Karpas-422 (cell line): Measurements from ENCODE around the gene IL1RAPL2. TPM values are rescaled to one million over a fixed set of nuclear protein-coding genes. Genes with fewer than 3 reads are reported as not detected.

Experiments
- DNase-seq: peaks from one replicate; pipeline ENCODE4 v3.0.0-alpha.2; 2015
- H2AFZ ChIP-seq: fragments of 200-600 bp; sonication (generic); 2 replicates; pipeline ENCODE4 v1.6.1; 2014; ENCODE audit warnings: antibody characterized with exemption, low read length, mixed read lengths
- H3K27ac ChIP-seq: fragments of 200-600 bp; sonication (generic); 2 replicates; pipeline ENCODE4 v1.5.1; 2014; ENCODE audit warnings: mild to moderate bottlenecking, low read length, moderate library complexity
- H3K27me3 ChIP-seq: fragments of 200-600 bp; sonication (generic); 2 replicates; pipeline ENCODE4 v1.6.1; 2014; ENCODE audit warnings: low read length, mixed read lengths
- H3K36me3 ChIP-seq: fragments of 200-600 bp; sonication (generic); 2 replicates; pipeline ENCODE4 v1.6.1; 2014; ENCODE audit warnings: low read length, mixed read lengths; ENCODE audit not compliant: insufficient read depth
- H3K4me1 ChIP-seq: fragments of 200-600 bp; sonication (generic); 2 replicates; pipeline ENCODE4 v1.6.1; 2014; ENCODE audit warnings: mild to moderate bottlenecking, low read length, mixed read lengths
- H3K4me2 ChIP-seq: fragments of 200-600 bp; sonication (generic); 2 replicates; pipeline ENCODE4 v1.6.1; 2014; ENCODE audit warnings: low read length, low read depth, mild to moderate bottlenecking; ENCODE audit not compliant: poor library complexity, severe bottlenecking
- H3K4me3 ChIP-seq: fragments of 200-600 bp; sonication (generic); 2 replicates; pipeline ENCODE4 v1.5.1; 2014; ENCODE audit warnings: mild to moderate bottlenecking, antibody characterized with exemption, low read length, mixed read lengths
- H3K79me2 ChIP-seq: fragments of 200-600 bp; sonication (generic); 2 replicates; pipeline ENCODE4 v1.6.1; 2014; ENCODE audit warnings: mild to moderate bottlenecking, low read length, mixed read lengths
- H3K9ac ChIP-seq: fragments of 200-600 bp; sonication (generic); 2 replicates; pipeline ENCODE4 v1.6.0; 2014; ENCODE audit warnings: low read length
- H3K9me2 ChIP-seq: fragments of 200-600 bp; sonication (generic), shearing (Covaris generic); replicated peaks from 2 replicates; pipeline ENCODE4 v1.6.0; 2014; ENCODE audit warnings: mild to moderate bottlenecking, low read length, moderate library complexity; ENCODE audit not compliant: insufficient read depth
- H3K9me3 ChIP-seq: fragments of 300-700, 200-600 bp; sonication (generic); 2 replicates; pipeline ENCODE4 v1.6.1; 2014; ENCODE audit warnings: low read length, mixed read lengths
- H4K20me1 ChIP-seq: fragments of 200-600 bp; sonication (generic); 2 replicates; pipeline ENCODE4 v1.6.1; 2014; ENCODE audit warnings: mild to moderate bottlenecking, antibody characterized with exemption, low read length, low read depth; ENCODE audit not compliant: insufficient read depth
- total RNA-seq: library from RNA; depleted of rRNA; stranded (reverse); fragments of >200 nt; shearing (Covaris generic); gene quantifications from 2 replicates; pipeline ENCODE4 v1.2.3, GENCODE V29; 2014; ENCODE audit warnings: low replicate concordance

IL1RAPL2 gene
- total RNA-seq, 1 experiment from 2014 or later, result not detected

DNA sequence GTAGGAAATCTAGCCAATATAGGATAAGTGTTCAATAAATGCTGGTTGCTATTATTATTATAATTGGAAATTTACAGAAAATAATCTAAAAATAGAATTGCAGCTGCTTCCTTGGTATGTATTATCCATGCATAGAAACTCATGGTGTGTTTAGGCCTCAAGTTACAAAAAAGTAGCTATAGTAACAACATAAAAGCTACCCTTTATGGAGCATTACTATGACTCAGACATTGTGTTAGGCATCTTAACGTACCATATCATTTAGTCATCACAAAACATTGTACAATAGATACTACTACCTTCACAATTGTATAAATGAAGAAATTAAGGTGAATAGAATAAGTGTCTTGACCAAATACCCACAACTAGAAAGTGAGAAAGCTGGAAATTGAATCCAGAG is 1129.5 kb downstream of the IL1RAPL2 start:
- Histone ChIP-seq H3K9me2 (no peaks in the 10 kb centered on the region), H3K9ac (no peak overlapping the region), H3K4me1 (no peaks in the 10 kb centered on the region), H3K79me2 (no peaks in the 10 kb centered on the region), H3K27ac (no peak overlapping the region), H3K9me3 (peaks cover 5% of the 10 kb centered on the region; the same call in 1 of the 2 replicates), H3K36me3 (no peaks in the 10 kb centered on the region), H3K4me2 (no peak overlapping the region), H4K20me1 (no peaks in the 10 kb centered on the region), H3K27me3 (no peaks in the 10 kb centered on the region), H2AFZ (no peak overlapping the region), H3K4me3 (no peak overlapping the region)
- no peak for DNase-seq

DNA sequence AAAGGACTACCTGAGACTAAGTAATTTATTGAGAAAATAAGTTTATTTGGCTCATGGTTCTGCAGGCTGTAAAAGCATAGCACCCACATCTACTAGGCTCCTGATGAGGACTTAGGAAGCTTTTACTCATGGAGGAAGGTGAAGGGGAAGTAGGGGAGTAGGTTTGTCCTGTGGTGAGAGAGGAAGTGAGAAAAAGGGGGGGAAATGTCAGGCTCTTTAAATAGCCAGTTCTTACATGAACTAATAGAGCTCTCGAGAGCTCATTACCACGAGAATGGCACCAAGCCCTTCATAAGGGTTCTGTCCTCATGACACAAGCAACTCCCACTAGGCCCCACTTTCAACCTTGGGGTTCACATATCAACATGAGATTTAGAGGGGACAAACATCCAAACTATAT is 1130.9 kb downstream of the IL1RAPL2 start:
- H3K9me2 ChIP-seq, result no peaks in the 10 kb centered on the region
- no peak for DNase-seq
- H4K20me1 ChIP-seq, result no peaks in the 10 kb centered on the region
- no peak overlapping the region for H3K4me2 ChIP-seq
- H3K79me2 ChIP-seq, result no peaks in the 10 kb centered on the region
- H3K36me3 ChIP-seq, result no peaks in the 10 kb centered on the region
- H3K4me3 ChIP-seq, result no peak overlapping the region
- H3K27ac ChIP-seq, result no peak overlapping the region
- H2AFZ ChIP-seq, result no peak overlapping the region
- peaks cover 5% of the 10 kb centered on the region; the same call in 1 of the 2 replicates for H3K9me3 ChIP-seq
- no peaks in the 10 kb centered on the region for H3K4me1 ChIP-seq
- no peak overlapping the region for H3K9ac ChIP-seq
- no peaks in the 10 kb centered on the region for H3K27me3 ChIP-seq

DNA sequence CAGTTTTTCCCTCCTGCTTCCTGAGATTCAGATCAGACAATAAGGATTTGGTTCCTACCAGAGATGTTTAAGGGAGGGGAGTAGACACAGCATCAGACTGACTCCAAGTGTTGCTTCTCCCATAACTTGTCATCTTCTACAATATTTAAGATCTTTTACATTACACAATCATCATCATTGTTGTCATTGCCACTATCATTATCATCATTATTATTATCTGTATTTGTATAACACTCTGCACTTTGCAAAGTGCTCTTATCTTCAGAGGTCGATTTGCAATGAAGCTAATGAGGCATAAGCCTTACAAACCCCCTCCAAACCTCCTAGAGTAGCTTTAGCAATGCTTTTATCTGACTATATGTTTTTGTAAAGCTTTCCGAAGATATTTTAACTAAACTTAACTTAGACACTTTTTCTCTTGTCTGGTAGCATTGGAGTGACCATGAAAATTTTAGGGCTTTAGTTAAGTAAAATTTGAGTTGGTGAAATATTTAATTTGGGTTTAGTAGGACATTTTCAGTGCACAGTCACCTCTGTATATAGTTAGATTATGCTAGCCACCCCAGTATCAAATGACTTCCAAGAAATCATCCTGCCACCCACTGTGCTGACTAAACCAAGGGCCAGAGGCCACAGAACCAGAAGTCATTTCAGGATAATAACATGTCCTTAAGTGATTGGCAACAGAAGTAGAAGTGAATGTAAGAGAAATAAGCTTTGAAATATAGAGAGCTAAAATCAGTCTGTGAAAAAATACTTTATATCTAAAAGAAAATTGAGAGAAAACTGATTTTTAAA is 1132.2 kb downstream of the IL1RAPL2 start:
- no peaks in the 10 kb centered on the region for H3K36me3 ChIP-seq
- H3K9ac ChIP-seq, result no peak overlapping the region
- no peaks in the 10 kb centered on the region for H3K9me2 ChIP-seq
- no peaks in the 10 kb centered on the region for H3K4me1 ChIP-seq
- H3K27ac ChIP-seq, result no peak overlapping the region
- DNase-seq, result no peak
- H3K4me2 ChIP-seq, result no peak overlapping the region
- H3K9me3 ChIP-seq, result no peaks in the 10 kb centered on the region
- H2AFZ ChIP-seq, result no peak overlapping the region
- no peaks in the 10 kb centered on the region for H4K20me1 ChIP-seq
- H3K4me3 ChIP-seq, result no peak overlapping the region
- H3K27me3 ChIP-seq, result no peaks in the 10 kb centered on the region
- H3K79me2 ChIP-seq, result no peaks in the 10 kb centered on the region

DNA sequence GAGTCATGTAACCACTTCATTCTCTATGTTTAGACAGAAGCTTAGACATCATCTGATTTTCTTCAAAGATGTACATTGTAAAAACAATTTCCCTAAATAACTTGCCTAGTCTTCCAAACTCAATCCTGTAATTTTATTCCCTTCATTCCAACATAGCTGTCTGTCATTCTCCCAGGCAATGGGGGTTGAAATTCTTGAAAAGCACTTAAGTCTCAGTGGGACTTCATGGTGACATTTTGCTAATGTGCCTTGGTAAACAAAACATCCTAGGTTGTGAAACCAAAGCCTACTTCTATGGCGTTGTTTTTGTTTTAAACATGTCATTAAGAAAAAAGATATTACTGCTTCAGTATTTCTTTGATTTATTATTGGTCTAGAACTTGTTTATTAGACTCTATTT is 1134.3 kb downstream of the IL1RAPL2 start:
- H3K4me2 ChIP-seq, result no peak overlapping the region
- H3K9me3 ChIP-seq, result no peaks in the 10 kb centered on the region
- H3K79me2 ChIP-seq, result no peaks in the 10 kb centered on the region
- H4K20me1 ChIP-seq, result no peaks in the 10 kb centered on the region
- no peak overlapping the region for H2AFZ ChIP-seq
- H3K27me3 ChIP-seq, result no peaks in the 10 kb centered on the region
- H3K9me2 ChIP-seq, result no peaks in the 10 kb centered on the region
- DNase-seq, result no peak
- no peak overlapping the region for H3K9ac ChIP-seq
- no peaks in the 10 kb centered on the region for H3K4me1 ChIP-seq
- no peaks in the 10 kb centered on the region for H3K36me3 ChIP-seq
- no peak overlapping the region for H3K4me3 ChIP-seq
- H3K27ac ChIP-seq, result no peak overlapping the region

DNA sequence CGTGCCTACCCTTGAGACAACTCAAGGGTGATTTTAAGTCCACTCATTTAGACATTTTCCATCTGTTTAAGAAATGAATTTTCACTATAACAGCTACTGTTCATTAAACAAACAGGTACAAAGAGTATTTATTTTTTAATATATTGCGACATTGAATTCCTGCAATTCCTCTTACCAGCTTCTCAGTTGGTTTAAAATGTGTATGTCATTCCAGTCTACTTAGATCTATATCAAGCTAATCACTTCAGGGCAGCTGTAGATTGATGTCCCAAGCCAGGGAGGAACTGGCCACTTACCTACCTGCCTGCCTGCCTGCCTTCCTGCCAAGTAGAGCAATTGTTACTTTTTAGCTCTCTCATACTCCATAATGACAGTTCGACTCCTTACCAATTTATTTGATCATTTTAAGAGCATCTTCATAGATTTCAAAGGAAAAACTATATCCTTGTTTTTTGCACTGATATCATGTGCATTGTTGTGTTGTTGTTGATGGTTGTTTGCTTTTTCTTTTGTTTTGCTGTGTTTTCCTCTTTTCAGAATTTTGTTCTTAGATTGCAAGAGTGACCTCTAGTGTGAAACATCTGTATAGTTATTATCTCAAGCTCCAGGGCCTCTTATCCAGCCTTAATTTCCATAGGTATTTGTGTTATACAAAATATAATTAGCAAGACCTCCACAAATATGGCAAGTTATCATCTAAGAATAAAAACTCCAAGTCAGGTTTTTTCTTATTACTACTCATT is 1135.5 kb downstream of the IL1RAPL2 start:
- no peaks in the 10 kb centered on the region for H3K79me2 ChIP-seq

DNA sequence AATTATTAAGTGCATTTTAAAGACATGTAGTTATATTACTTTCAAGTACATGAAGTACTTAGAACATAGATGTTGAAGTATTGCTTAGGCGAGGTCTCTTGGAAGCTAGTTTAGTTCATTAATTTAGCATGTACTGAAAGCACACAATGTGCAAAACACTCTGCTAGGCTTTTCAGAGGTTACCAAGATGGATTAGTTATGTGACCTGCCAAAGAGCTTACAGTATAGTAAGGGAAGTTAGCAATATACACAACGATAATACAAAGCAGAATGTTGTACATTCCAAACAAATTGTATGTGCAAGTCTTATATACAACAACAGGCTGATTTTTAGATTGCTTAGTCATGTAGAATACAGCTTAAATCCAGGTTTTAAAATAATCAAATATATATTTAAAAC is 1137.9 kb downstream of the IL1RAPL2 start:
- DNase-seq, result no peak
- H3K4me3 ChIP-seq, result no peak overlapping the region
- H3K27me3 ChIP-seq, result no peaks in the 10 kb centered on the region
- no peaks in the 10 kb centered on the region for H3K4me1 ChIP-seq
- no peaks in the 10 kb centered on the region for H4K20me1 ChIP-seq
- no peaks in the 10 kb centered on the region for H3K36me3 ChIP-seq
- no peak overlapping the region for H3K9ac ChIP-seq
- no peaks in the 10 kb centered on the region for H3K9me3 ChIP-seq
- no peaks in the 10 kb centered on the region for H3K9me2 ChIP-seq
- no peak overlapping the region for H3K4me2 ChIP-seq
- no peaks in the 10 kb centered on the region for H3K79me2 ChIP-seq
- H3K27ac ChIP-seq, result no peak overlapping the region
- H2AFZ ChIP-seq, result no peak overlapping the region

More for the DNA sequence above, 1135.5 kb downstream of the IL1RAPL2 start:
- H3K36me3 ChIP-seq, result no peaks in the 10 kb centered on the region
- H3K9ac ChIP-seq, result no peak overlapping the region
- H3K9me3 ChIP-seq, result no peaks in the 10 kb centered on the region
- no peak overlapping the region for H3K4me3 ChIP-seq
- no peaks in the 10 kb centered on the region for H3K9me2 ChIP-seq
- H2AFZ ChIP-seq, result no peak overlapping the region
- no peak overlapping the region for H3K4me2 ChIP-seq
- H3K27me3 ChIP-seq, result no peaks in the 10 kb centered on the region
- no peak for DNase-seq
- no peaks in the 10 kb centered on the region for H3K4me1 ChIP-seq
- no peaks in the 10 kb centered on the region for H4K20me1 ChIP-seq
- H3K27ac ChIP-seq, result no peak overlapping the region

DNA sequence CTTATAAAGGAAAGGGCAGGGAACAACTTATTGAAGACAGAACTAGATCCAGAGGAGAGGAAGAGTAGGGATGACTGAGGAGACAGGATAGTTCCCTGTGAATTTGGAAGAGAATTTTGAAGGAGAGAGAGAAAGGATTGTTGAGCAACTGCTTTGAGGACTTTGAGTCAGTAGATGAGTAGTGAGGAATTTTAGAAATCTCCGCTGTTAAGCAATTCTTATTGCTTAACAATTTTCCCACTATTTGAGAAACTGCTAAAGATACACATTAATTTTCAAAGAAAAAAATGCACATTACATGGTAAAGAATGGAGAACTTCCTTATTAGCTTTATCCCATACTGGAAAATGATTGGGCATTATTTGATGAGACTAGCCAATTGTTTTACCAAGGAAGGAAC is 1140.0 kb downstream of the IL1RAPL2 start:
- Histone ChIP-seq H3K4me3 (no peak overlapping the region), H3K9ac (no peak overlapping the region), H4K20me1 (no peaks in the 10 kb centered on the region), H3K27me3 (no peaks in the 10 kb centered on the region), H3K9me3 (peaks cover 3% of the 10 kb centered on the region; the same call in 1 of the 2 replicates), H3K27ac (no peak overlapping the region), H3K9me2 (no peaks in the 10 kb centered on the region), H3K79me2 (no peaks in the 10 kb centered on the region), H2AFZ (no peak overlapping the region), H3K36me3 (no peaks in the 10 kb centered on the region), H3K4me2 (no peak overlapping the region), H3K4me1 (no peaks in the 10 kb centered on the region)
- no peak for DNase-seq

DNA sequence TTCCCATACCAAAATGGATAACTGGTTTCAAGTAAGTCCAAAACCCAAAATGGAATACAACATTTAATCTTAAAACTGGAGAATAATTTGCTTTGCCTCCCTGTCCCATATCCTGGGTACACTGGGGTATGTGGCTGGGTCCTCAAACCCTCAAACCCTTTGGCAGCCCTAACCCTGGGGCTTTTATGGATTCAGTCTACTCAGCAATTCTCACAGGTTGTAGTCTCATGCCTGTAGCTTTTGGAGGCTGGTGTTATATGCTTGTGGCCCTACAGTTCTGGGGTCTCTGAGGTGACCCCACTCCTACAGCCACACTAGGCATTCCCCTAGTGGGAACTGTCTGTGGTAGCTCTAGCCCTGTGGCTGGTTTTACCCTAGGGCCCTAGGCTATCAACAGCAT is 1145.8 kb downstream of the IL1RAPL2 start:
- no peaks in the 10 kb centered on the region for H3K9me2 ChIP-seq
- no peaks in the 10 kb centered on the region for H3K36me3 ChIP-seq
- no peak overlapping the region for H3K27ac ChIP-seq
- H3K4me1 ChIP-seq, result no peaks in the 10 kb centered on the region
- no peak overlapping the region for H3K4me3 ChIP-seq
- no peaks in the 10 kb centered on the region for H4K20me1 ChIP-seq
- H3K9me3 ChIP-seq, result peaks cover 9% of the 10 kb centered on the region; the same call in 1 of the 2 replicates
- no peaks in the 10 kb centered on the region for H3K27me3 ChIP-seq
- H3K9ac ChIP-seq, result no peak overlapping the region
- H2AFZ ChIP-seq, result no peak overlapping the region
- no peaks in the 10 kb centered on the region for H3K79me2 ChIP-seq
- DNase-seq, result no peak
- no peak overlapping the region for H3K4me2 ChIP-seq
